Mononuclear cell (primary cell): ENCODE measurements around the gene HNRNPA1. TPM values are rescaled to one million over a fixed set of nuclear protein-coding genes. Genes with fewer than 3 reads are reported as not detected.
"Not testable (repeated sequence)": the region's sequence is repeated elsewhere in the genome, so short reads cannot be mapped to it uniquely, and the experiment has no call there.

Experiments
- H3K27me3 ChIP-seq: 2 replicates; pipeline ENCODE4 v1.6.0; 2011; ENCODE audit warnings: low read length, control low read depth; ENCODE audit not compliant: insufficient read depth
- H3K4me1 ChIP-seq: 2 replicates; pipeline ENCODE4 v1.5.1; 2011; ENCODE audit warnings: mild to moderate bottlenecking, low read length, control low read depth; ENCODE audit not compliant: insufficient read depth
- H3K4me3 ChIP-seq: 2 replicates; pipeline ENCODE4 v1.5.1; 2011; ENCODE audit warnings: mild to moderate bottlenecking, low read length, moderate library complexity
- H3K9me3 ChIP-seq: 2 replicates; pipeline ENCODE4 v1.5.1; 2011; ENCODE audit warnings: low read depth, mild to moderate bottlenecking, control low read depth, low read length
- total RNA-seq: library from RNA; depleted of rRNA; stranded (reverse); fragments of >200 nt; gene quantifications from one replicate; pipeline ENCODE4 v1.2.3, GENCODE V29; 2012

HNRNPA1 gene
- total RNA-seq, 1 donor, result 766 TPM

DNA sequence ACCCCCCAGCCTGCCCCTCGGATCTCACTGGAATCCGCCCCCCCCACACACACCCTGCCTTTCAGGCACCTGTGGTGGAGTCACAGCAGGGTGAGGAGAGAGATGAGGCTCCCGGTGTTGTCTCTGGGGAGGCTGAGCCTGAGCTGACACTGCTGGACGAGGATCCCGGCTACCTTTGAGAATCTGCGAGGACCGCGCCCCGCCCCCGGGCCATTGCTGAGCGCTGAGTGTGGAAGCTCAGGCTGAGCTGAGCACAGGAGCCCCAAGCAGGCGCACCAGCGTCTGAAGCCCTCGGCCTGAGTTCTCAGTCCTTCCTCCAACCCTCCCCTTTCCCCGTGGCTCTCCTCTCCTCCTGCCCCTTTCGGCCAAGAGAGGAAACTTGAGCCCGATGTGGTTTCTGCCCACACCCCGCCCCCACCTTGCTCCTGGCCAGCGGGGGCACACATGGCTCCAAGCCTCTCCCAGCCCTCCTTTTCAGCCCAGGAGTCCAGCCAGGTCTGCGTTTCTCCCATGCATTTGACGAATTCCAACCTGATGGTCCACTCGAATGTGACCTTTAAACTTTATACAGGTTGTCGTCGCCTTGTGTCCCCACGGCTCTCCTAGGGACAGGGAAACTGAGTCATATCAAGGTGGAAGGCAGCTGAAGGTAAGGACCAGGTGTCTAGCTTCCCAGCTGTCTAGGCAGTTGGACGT lies 20.4 kb downstream of the HNRNPA1 start, which contains the start of gene NFE2:
TSS of gene NFE2 (minus strand) at position 284 of the 696 bp plus-strand sequence. CDS start 5,767 bp downstream, outside the sequence.
- Histone ChIP-seq H3K4me1 (peaks cover 88% of the 10 kb centered on the region), H3K4me3 (peak within 1 kb of the TSS; percentile 54), H3K27me3 (peaks cover 9% of the 10 kb centered on the region), H3K9me3 (no peaks in the 10 kb centered on the region)

DNA sequence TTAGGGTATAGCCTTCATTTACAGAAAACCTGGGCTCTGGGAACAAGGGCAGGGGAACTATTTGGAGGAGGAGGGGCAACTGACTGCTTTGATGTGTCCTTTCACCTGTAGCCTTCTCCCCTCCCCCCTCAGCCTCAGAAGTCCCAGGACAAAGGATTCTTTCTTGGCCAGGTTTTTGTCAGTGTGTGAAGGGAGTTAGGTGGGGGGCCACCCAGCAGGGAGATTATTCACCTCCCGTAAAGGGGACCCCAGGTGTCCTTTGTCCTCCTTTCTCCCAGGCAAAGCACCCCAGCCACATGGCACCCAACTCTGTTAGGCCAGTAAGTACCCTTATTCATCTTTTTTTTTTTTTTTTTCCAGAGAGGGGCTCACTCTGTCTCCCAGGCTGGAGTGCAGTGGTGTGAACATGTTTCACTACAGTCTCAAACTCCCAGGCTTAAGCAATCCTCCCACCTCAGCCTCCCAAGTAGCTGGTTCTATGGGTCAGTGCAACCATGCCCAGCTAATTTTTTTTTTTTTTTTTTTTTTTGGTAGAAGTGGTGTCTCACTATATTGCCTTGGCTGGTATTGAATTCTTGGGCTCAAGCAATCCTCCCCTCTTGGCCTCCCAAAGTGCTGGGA lies 21.0 kb downstream of the HNRNPA1 start:
- H3K9me3 ChIP-seq, result no peaks in the 10 kb centered on the region
- H3K4me1 ChIP-seq, result peaks cover 88% of the 10 kb centered on the region
- H3K4me3 ChIP-seq, result peak overlapping the region; percentile 54
- H3K27me3 ChIP-seq, result peaks cover 9% of the 10 kb centered on the region

DNA sequence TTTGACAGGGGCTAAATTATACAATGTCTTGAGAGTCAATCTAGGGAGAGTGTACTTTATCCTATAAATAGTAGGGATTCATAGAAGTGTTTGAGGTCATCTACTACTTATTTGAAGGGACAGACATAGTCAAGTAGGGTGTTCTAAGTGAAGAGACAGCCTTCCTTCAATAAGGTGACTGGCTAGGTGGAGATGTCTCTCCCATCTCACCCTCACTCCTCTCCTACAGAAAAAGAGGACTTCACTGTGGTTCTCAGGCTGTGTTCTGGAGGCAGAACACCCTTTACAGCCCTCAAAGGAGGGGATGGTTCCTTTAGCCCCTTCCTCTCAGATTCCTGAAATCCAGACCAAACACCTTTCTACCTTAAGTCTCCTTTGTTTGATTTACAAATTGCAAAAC lies 23.1 kb downstream of the HNRNPA1 start:
- H3K4me3 ChIP-seq, result peak overlapping the region; percentile 6
- H3K27me3 ChIP-seq, result peaks cover 9% of the 10 kb centered on the region
- peaks cover 91% of the 10 kb centered on the region for H3K4me1 ChIP-seq
- no peaks in the 10 kb centered on the region for H3K9me3 ChIP-seq

DNA sequence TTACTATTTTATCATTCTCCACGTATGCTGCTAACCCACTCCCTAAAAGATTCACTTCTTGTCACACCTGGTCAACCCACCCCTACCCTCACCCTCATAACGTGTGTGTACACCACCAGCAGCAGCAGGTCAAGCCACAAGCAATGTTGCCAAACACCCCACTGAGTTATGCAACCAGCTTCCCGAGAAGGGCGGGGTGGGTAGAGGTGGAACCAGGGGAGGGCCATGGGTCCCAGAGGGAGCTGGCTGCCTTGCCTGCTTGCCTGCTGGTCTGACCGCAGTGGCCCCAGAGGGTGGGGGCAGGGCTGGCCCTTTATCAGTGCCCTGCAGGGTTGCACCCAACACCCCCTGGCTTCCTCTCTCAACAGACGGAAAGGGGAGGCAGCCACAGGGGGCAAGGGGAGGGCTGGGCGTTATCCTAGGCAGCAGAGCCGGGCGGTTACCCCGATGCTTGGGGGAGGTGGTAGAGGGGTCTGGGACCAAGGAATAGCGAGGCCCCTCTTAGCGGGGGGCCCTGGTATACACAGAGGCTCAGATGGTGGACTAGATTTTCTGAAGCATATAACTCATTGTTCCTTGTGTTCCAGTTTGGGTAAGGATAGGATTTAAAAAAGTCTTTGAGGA lies 23.8 kb downstream of the HNRNPA1 start:
- no peak overlapping the region for H3K4me3 ChIP-seq
- H3K27me3 ChIP-seq, result peaks cover 9% of the 10 kb centered on the region
- no peaks in the 10 kb centered on the region for H3K9me3 ChIP-seq
- H3K4me1 ChIP-seq, result peaks cover 88% of the 10 kb centered on the region

DNA sequence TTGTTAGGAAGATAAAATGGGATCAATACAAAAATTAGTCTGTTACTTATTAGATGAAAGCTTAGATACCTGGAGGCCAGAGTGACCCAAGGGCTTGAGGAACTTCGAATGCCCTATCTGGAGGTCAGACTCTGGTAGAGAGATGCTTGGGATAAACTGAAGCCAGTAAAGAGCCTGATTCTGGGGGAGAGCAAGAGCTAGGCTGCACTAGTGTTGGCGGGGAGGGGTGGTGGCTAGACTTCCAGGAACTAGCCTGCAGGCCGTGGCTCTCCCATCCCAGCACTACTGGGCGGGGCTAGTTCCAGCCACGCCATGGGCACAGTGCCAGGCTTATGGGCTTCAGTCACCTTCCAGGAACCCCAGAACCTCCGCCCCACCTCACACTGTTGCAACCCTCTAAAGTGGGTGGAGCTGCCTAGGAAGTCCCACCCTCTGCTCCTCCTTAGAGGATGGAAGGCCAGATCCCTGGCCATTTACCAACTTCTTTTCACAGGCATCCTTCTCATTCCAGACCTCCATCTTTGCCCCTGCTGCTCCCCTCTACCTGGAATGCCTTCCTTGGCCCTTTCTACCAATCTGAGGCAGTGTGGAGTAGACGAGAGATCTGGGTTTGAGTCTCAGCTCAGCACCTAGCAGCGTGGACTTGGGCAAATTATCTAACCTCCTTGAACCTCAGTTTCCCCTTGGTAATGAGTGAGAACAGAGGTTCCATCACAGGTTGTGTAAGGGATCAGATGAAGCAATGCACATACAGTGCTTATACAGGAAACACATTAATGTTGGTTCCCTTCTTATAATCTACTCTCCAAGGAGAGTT lies 26.6 kb downstream of the HNRNPA1 start:
- Histone ChIP-seq H3K9me3 (no peaks in the 10 kb centered on the region), H3K4me1 (peaks cover 73% of the 10 kb centered on the region), H3K27me3 (peaks cover 5% of the 10 kb centered on the region), H3K4me3 (no peak overlapping the region)

DNA sequence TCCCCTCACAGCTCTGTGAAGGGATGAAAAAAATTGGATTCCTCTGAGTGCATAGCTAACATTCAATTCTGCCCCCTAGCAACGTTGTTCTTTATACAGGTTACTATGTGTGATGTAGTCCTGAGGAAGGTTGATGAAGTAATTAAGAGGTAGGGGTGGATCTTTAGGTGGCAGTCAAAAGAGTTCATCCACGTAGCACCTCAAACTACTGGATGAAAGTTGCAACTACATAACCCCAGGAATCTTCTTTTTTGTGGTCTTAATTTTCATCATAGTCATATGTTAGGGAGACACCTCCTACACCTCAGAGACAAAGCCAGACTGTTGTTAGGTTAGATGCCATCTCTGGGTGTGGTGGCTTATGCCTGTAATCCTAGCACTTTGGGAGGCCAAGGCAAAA lies 30.5 kb downstream of the HNRNPA1 start:
- Histone ChIP-seq H3K9me3 (no peaks in the 10 kb centered on the region), H3K27me3 (no peaks in the 10 kb centered on the region), H3K4me3 (no peak overlapping the region), H3K4me1 (peaks cover 40% of the 10 kb centered on the region)

DNA sequence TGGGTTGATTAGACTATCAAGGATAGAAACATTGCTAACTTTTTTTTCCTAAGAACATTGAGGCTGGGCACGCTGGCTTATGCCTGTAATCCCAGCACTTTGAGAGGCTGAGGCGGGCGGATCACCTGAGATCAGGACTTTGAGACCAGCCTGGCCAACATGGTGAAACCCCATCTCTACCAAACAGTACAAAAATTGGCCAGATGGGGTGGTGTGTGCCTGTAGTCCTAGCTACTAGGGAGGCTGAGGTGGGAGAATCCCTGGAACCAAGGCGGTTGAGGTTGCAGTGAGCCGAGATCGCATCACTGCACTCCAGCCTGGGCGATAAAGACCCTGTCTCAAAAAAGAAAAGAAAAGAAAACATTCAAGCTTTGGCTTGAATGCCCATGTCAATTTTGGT lies 31.8 kb downstream of the HNRNPA1 start:
- not testable (repeated sequence) for H3K4me3 ChIP-seq
- peaks cover 36% of the 10 kb centered on the region for H3K4me1 ChIP-seq

DNA sequence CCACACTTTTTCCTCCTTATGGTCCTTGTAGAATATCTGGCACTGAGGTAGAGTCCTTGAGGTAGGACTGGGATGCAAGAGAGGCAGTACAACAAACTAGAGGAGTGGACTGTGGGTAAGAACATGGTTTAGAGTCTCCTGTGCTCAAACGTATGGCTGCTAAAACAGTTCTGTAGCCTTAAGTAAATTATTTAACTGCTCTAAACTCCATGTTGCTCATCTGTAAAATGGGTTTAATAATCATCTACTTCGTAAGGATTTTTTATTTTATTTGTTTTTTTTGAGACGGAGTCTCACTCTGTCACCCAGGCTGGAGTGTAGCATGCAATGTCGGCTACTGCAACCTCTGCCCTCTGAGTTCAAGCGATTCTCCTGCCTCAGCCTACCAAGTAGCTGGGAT lies 40.8 kb downstream of the HNRNPA1 start:
- Histone ChIP-seq H3K9me3 (no peaks in the 10 kb centered on the region), H3K4me3 (no peak overlapping the region), H3K4me1 (peaks cover 43% of the 10 kb centered on the region), H3K27me3 (no peaks in the 10 kb centered on the region)

More for the DNA sequence above, 31.8 kb downstream of the HNRNPA1 start:
- not testable (repeated sequence) for H3K27me3 ChIP-seq, H3K9me3 ChIP-seq

DNA sequence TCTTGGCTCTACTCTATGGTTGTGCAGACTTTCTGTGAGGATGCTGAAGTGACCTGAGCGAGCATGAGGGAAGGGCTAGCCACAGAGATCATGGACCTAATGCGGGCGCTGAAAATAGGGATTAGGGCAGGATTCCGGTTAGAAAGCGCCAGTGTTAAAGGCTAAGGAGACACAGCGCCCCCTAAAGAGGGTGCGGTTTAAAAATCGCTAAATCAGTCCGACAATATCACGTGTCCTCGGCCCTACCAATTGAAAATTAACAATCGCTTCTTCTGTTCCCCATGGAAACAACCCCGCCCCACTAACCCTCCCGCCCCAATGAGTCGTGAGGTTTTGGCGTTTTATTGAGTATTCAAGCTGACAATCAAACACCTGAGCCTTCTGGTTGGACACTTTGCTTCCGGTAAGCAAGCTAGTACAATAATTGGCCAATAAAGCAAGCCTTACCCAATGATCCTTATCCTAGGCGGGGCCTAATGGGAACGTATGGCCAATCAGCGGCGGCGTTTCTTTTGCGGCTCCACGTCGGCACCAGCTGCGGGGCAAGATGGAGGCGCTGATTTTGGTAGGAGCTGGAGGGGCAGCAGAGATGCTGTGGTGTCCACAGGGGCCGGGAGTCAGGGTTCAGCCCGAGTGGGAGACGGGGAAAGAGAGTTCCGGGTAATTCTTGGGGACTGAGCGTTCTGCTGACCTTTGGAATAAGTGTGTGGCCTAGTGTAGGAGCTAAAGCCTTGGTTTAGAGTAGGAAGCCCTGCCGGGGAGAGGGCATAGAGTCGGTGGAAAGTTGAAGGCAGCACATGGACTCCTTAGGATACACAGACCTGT lies 44.3 kb downstream of the HNRNPA1 start, which contains the start of gene COPZ1:
TSS of gene COPZ1 (plus strand) at position 515 of the 825 bp plus-strand sequence. CDS start at position 548, 33 bp downstream.
- no peaks in the 10 kb centered on the region for H3K9me3 ChIP-seq
- H3K27me3 ChIP-seq, result no peaks in the 10 kb centered on the region
- peak within 1 kb of the TSS; percentile 96 for H3K4me3 ChIP-seq
- H3K4me1 ChIP-seq, result peaks cover 59% of the 10 kb centered on the region

DNA sequence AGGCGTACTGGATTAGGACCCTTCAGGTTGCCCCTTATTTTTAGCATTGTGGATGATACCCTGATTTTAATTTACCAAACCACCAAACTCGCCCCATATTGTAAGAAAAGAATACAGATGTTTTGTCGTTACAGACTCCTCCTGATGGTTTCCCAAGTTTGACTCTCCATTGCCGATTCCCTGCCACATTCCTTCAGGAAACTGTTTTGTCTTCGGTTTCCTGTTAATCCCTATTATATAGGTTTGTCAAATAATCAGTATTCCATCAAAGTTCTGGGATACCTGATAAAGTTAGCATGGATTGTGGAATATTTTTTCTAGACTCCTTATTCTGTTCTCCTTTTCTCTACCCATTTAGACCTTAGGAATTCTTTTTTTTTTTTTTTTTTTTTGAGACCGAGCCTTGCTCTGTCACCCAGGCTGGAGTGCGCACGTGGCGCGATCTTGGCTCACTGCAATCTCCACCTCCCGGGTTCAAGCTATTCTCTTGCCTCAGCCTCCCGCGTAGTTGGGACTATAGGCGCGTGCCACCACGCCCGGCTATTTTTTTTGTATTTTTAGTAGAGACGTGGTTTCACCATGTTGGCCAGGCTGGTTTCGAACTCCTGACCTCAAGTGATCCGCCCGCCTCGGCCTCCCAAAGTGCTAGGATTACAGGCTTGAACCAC lies 45.0 kb downstream of the HNRNPA1 start:
- H3K27me3 ChIP-seq, H3K9me3 ChIP-seq: not testable (repeated sequence)
- Histone ChIP-seq H3K4me3 (peak overlapping the region; percentile 96), H3K4me1 (peaks cover 66% of the 10 kb centered on the region)

DNA sequence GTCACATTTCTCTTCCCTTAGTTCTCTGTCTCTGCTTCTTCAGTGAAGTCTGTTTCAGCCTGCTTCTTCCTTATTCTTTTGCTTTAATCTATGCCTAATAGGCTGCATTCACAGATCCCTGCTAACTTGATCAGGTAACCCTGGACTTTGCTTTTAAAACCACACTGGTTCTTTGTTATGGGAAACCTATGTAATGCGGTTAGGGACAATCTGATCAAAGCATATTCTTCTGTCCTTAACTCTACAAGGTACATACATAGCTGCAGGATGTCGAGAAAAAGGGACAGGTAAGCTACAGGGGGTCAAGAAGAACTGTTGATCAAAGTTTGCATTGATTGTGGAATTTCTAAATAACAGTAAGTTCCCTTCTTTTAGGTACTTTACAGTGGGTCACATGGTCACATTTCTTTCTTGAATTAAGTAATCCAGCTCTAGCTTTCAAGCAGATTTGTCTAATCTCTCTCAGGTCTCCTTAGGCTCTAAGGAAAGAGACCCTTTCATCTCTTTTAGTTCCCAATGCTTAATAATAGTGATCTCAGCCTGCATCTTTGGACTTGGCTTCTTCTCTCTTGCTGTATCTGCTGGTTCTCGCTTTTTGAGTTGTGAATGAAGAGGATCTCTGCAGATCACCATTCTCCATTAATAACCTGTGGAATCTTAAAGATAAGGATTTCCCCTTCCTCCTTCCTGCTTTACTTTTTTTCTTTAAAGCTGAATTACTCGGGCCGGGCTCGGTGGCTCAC lies 48.2 kb downstream of the HNRNPA1 start:
- Histone ChIP-seq H3K27me3 (no peaks in the 10 kb centered on the region), H3K9me3 (no peaks in the 10 kb centered on the region), H3K4me1 (peaks cover 79% of the 10 kb centered on the region), H3K4me3 (no peak overlapping the region)

DNA sequence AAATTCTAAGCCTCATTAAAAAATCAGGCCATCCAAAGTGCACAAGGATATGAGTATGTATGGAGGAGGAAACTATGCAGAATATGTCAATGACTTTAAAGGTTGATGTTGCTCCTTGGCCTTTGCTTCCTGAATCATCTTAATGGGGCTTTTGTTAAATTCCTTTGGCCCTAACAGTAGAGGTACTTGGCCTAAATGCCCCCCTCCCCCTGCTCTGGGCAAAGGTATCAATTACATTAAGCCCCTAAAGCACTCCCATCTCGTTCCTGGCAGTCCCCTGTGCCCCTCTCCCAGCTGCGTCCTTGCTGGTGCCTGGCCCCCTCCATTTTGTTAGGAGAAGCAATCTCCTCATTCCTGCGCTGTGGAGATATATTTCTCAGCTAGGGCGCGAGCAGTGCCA lies 49.2 kb downstream of the HNRNPA1 start:
- Histone ChIP-seq H3K27me3 (no peaks in the 10 kb centered on the region), H3K9me3 (no peaks in the 10 kb centered on the region), H3K4me1 (peaks cover 71% of the 10 kb centered on the region), H3K4me3 (no peak overlapping the region)

DNA sequence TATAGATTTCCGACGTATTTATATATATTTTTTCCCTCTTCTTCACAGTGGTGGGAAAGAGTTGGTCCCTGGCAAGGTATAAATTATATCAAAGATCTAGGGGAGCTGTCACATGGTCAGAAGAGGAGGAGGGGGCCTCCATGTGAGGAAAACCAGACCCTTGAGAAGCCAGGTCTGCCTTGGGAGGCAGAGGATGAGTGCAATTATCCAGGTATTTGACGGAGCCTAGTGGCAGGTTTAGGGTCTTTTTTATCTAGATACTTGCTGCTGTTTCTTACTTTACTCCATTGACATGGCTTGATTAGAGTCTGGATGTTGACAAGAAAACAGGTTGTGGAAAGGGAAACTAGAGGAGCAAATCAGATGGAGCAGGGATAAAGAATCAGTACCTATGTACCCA lies 49.9 kb downstream of the HNRNPA1 start:
- Histone ChIP-seq H3K4me3 (no peak overlapping the region), H3K4me1 (peaks cover 68% of the 10 kb centered on the region)

More for the DNA sequence above, 49.9 kb downstream of the HNRNPA1 start:
- H3K9me3 ChIP-seq, result no peaks in the 10 kb centered on the region
- no peaks in the 10 kb centered on the region for H3K27me3 ChIP-seq
